ENCODE results near the gene MYO18B.
"Not testable (repeated sequence)": the region's sequence is repeated elsewhere in the genome, so short reads cannot be mapped to it uniquely, and the experiment has no call there.

MYO18B gene

DNA sequence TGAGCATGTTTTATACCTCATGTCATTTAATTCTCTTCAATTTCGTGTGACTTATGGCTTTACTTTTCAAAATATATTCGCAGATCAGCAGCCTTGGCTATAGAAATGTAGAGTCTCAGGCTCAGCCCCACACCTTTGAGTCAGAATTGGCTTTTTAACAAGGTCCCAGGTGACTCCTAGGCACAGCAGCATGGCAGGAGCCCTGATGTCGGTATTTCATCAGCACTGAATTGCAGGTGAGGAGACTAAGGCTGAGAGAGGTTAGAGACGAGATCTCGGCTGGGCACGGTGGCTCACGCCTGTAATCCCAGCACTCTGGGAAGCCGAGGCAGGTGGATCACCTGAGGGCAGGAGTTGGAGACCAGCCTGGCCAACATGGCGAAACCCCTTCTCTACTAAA is 230.4 kb downstream of the MYO18B start:
- DNase-seq (ENCODE audit: low read depth in 2 of 2): no peak
- TF ChIP-seq, protein P1, sequence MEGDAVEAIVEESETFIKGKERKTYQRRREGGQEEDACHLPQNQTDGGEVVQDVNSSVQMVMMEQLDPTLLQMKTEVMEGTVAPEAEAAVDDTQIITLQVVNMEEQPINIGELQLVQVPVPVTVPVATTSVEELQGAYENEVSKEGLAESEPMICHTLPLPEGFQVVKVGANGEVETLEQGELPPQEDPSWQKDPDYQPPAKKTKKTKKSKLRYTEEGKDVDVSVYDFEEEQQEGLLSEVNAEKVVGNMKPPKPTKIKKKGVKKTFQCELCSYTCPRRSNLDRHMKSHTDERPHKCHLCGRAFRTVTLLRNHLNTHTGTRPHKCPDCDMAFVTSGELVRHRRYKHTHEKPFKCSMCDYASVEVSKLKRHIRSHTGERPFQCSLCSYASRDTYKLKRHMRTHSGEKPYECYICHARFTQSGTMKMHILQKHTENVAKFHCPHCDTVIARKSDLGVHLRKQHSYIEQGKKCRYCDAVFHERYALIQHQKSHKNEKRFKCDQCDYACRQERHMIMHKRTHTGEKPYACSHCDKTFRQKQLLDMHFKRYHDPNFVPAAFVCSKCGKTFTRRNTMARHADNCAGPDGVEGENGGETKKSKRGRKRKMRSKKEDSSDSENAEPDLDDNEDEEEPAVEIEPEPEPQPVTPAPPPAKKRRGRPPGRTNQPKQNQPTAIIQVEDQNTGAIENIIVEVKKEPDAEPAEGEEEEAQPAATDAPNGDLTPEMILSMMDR (IDR thresholded peaks at IDR 0.05; ENCODE audit: low read depth, low read length): no peak
- H3K4me3 ChIP-seq (replicated peaks in 1 of 2; ENCODE audit: low read depth in 2 of 2, low read length in 2 of 2): no peak overlapping the region

GRCh38 chr22:25976356-25976755 is 234.4 kb downstream of the MYO18B start:
- TF ChIP-seq, protein P1 (IDR thresholded peaks at IDR 0.05; ENCODE audit: low read depth, low read length): no peak
- no peak overlapping the region for H3K4me3 ChIP-seq (replicated peaks in 1 of 2; ENCODE audit: low read depth in 2 of 2, low read length in 2 of 2)
- DNase-seq (ENCODE audit: low read depth in 2 of 2): no peak

GRCh38 chr22:25979968-25980367 is 238.0 kb downstream of the MYO18B start:
- no peak overlapping the region for H3K4me3 ChIP-seq (replicated peaks in 1 of 2; ENCODE audit: low read depth in 2 of 2, low read length in 2 of 2)
- TF ChIP-seq, protein P1 (IDR thresholded peaks at IDR 0.05; ENCODE audit: low read depth, low read length): no peak
- DNase-seq (ENCODE audit: low read depth in 2 of 2): no peak

DNA sequence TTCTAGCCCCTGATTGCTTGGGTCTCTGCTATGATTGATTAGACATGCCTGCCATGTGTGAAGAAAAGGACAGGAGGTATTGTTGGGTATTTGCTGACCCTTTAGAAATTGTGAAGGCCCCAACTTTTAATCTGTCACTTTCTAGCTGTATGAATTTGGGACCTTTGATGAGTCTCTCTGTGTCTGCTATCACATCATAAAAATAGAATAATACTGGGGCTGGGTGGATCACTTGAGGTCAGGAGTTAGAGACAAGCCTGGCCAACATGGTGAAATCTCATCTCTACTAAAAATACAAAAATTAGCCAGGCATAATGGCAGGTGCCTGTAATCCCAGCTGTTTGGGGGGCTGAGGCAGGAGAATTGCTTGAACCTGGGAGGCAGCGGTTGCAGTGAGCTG is 242.9 kb downstream of the MYO18B start:
- H3K4me3 ChIP-seq (replicated peaks in 1 of 2; ENCODE audit: low read depth in 2 of 2, low read length in 2 of 2); DNase-seq (ENCODE audit: low read depth in 2 of 2): not testable (repeated sequence)

GRCh38 chr22:25987948-25988347 is 246.0 kb downstream of the MYO18B start:
- H3K4me3 ChIP-seq (replicated peaks in 1 of 2; ENCODE audit: low read depth in 2 of 2, low read length in 2 of 2): no peak overlapping the region
- no peak for DNase-seq (ENCODE audit: low read depth in 2 of 2)
- TF ChIP-seq, protein P1 (IDR thresholded peaks at IDR 0.05; ENCODE audit: low read depth, low read length): no peak

DNA sequence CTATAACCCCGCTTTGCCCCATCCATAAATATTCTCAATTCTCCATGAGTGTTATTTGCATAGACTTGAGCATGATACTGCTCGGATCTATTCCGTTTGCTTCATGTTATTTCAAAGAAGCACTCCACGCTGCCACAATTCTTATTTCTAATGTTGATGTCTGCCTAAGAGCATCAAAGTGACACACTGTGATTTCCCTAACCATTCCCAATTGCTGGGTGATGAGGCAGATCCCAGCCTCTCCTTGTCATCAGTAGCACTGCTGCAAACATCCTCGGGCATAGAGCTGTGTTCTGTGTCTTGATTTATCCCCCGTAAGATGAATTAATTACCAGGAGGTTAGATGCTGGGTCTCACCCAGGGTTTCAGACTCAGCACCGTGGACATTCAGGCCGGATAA is 249.0 kb downstream of the MYO18B start:
- H3K4me3 ChIP-seq (replicated peaks in 1 of 2; ENCODE audit: low read depth in 2 of 2, low read length in 2 of 2): no peak overlapping the region
- TF ChIP-seq, protein P1 (IDR thresholded peaks at IDR 0.05; ENCODE audit: low read depth, low read length): no peak
- no peak for DNase-seq (ENCODE audit: low read depth in 2 of 2)

DNA sequence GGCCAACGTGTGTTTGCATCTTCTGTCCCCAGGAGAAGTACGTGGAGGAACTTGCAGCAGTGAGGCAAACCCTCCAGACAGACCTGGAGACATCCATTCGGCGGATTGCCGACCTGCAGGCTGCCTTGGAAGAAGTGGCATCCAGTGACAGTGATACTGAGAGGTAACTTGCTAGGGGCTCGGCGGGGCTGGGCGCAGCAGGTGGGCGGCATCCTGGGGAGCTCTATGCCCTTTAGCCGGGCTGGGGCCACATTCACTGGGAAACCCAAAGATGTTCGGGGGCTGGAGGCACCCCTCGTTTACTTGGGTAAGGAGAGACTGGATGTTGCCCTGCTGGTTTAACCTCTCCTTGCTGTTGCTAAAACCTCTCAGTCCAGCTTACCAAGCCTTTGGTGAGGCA is 250.3 kb downstream of the MYO18B start:
- TF ChIP-seq, protein P1 (IDR thresholded peaks at IDR 0.05; ENCODE audit: low read depth, low read length): no peak
- no peak for DNase-seq (ENCODE audit: low read depth in 2 of 2)
- no peak overlapping the region for H3K4me3 ChIP-seq (replicated peaks in 1 of 2; ENCODE audit: low read depth in 2 of 2, low read length in 2 of 2)

Data from cardiac fibroblast (primary cell).